ENCODE results near the gene LMBRD2. TPM values are rescaled to one million over a fixed set of nuclear protein-coding genes. Genes with fewer than 3 reads are reported as not detected.

The LMBRD2 gene
- total and polyA plus RNA-seq, 2 of the 8 experiments (the other 6 are each of a cell fraction or from before 2014, with no cell fraction given), result 1.1 to 4.1 TPM

DNA sequence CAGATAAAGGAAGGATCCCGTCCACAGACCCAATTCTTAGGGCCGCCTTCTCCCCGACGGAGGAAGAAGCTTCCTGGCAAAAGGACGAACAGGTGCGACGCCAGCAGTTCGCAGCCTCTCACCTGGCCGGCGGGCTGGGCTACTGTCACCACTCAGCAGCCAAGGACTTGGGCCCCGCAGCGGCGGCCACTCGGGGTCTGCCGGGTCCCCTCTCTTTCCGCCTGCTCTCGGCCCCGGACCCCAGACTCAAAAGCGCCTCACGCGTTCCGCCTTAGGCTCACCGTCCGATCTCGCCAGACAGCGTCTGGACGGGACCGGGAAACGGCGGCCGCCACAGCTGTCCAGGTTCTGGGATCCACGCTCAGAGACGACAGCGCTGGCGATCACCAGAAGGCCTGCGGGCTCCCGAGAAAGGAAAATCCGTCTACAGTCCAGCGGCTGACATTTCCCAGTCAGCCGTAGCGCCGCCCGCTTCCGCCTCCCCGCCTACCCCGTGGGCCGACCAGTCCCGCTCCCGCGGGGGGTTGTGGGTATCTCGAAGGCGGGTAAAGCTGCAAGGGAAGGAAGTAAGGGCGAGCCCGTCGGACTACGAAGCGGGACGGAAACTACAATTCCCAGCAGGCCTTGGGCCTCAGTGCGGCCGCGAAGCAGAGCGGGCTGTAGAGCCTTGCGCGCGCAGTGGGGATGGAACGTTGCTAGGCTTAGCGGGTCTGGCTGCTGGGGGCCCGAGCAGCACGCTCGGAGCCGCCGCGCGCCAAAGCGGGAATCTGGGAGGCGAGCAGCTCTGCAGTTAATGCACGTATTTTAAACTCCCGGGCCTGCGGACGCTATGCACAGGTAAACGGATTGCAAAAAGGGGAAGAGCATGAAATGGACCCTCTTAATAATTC is at the start of gene LMBRD2, which contains the start of gene SKP2 (continued):
- TF ChIP-seq YY1 (IDR thresholded peaks at IDR 0.05; ENCODE audit: low read depth, low read length), result 0 out of 2 replicates have a peak, but pooled peaks have one; percentile 48
- TF ChIP-seq KDM5A (IDR thresholded peaks at IDR 0.05; ENCODE audit: low read length), result 0 out of 2 replicates have a peak, but pooled peaks have one; percentile 44
- no peak for TF ChIP-seq RXRA (IDR thresholded peaks at IDR 0.05; ENCODE audit: insufficient read depth, low read depth, low read length)
- TF ChIP-seq TBP (IDR thresholded peaks at IDR 0.05; ENCODE audit: low read depth, low read length), result peak; percentile 67
- peak; percentile 52 for TF ChIP-seq KDM4A (IDR thresholded peaks at IDR 0.05; ENCODE audit: low read depth, low read length, severe bottlenecking)
- no peak for TF ChIP-seq SUZ12 (IDR thresholded peaks at IDR 0.05; ENCODE audit: low read length)
- TF ChIP-seq MAFK (IDR thresholded peaks at IDR 0.05; ENCODE audit: low read depth, low read length), result no peak
- TF ChIP-seq HDAC2 (IDR thresholded peaks at IDR 0.05; ENCODE audit: borderline replicate concordance in 1 of 2, low read depth in 2 of 2, low read length in 2 of 2), result peak; percentile 79 to 90; a peak in 2 of 4 replicates
- TF ChIP-seq POU5F1 (IDR thresholded peaks at IDR 0.05; ENCODE audit: low read depth, low read length), result no peak
- TF ChIP-seq HDAC6 (IDR thresholded peaks at IDR 0.05; ENCODE audit: low read depth, low read length), result no peak
- TF ChIP-seq CHD1 (IDR thresholded peaks at IDR 0.05; ENCODE audit: low read depth, low read length), result no peak
- peak; percentile 74 for TF ChIP-seq BACH1 (IDR thresholded peaks at IDR 0.05; ENCODE audit: low read length)
- peak; percentile 85 for TF ChIP-seq SIX5 (IDR thresholded peaks at IDR 0.05; ENCODE audit: low read depth, low read length)
- peak; percentile 23; the same call in 1 of the 2 replicates for TF ChIP-seq EGR1 (IDR thresholded peaks at IDR 0.05; ENCODE audit: borderline replicate concordance, low read depth, low read length)
- TF ChIP-seq SAP30 (IDR thresholded peaks at IDR 0.05; ENCODE audit: insufficient read depth, insufficient replicate concordance, low read length), result peak; percentile 82
- no peak for TF ChIP-seq RAD21 (IDR thresholded peaks at IDR 0.05 in 1 of 2, conservative IDR thresholded peaks at IDR 0.05 in 1 of 2; ENCODE audit: low read depth in 2 of 2, low read length in 2 of 2)
- TF ChIP-seq CBX5 (IDR thresholded peaks at IDR 0.05; ENCODE audit: low read depth, low read length), result no peak
- peak; percentile 35 to 83; a peak in 1 of 4 replicates for TF ChIP-seq SIN3A (conservative IDR thresholded peaks at IDR 0.05 in 1 of 2, IDR thresholded peaks at IDR 0.05 in 1 of 2; ENCODE audit: low read depth in 1 of 2, low read length in 2 of 2)
- TF ChIP-seq, protein P1, sequence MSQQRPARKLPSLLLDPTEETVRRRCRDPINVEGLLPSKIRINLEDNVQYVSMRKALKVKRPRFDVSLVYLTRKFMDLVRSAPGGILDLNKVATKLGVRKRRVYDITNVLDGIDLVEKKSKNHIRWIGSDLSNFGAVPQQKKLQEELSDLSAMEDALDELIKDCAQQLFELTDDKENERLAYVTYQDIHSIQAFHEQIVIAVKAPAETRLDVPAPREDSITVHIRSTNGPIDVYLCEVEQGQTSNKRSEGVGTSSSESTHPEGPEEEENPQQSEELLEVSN (IDR thresholded peaks at IDR 0.05), result peak; percentile 68
- TF ChIP-seq EZH2 (IDR thresholded peaks at IDR 0.05; ENCODE audit: low read depth, low read length, severe bottlenecking), result no peak
- no peak for TF ChIP-seq SP2 (IDR thresholded peaks at IDR 0.05; ENCODE audit: low read length)
- TF ChIP-seq TEAD4 (IDR thresholded peaks at IDR 0.05; ENCODE audit: low read depth, low read length), result no peak

Measured in H1 (cell line).